SK-MEL-5 (cell line): ENCODE measurements around the gene VEGFC. TPM values are rescaled to one million over a fixed set of nuclear protein-coding genes. Genes with fewer than 3 reads are reported as not detected.

Experiments
- DNase-seq: peaks from one replicate; pipeline ENCODE4 v3.0.0-alpha.2; 2016; ENCODE audit warnings: low read depth, low spot score
- in situ Hi-C: cut with HindIII; loops from 2 replicates; pipeline ENCODE4 v1.10.0; 2016; ENCODE audit warnings: low sequenced_read_pairs, high pct_unique_total_duplicates, low pct_unique_long_range_greater_than_20kb
- total RNA-seq: library from RNA; depleted of rRNA; stranded (reverse); fragments of >200 nt; shearing (Covaris generic); gene quantifications from 2 replicates; pipeline ENCODE4 v1.2.3, GENCODE V29; 2014

Gene VEGFC
- total RNA-seq, 1 experiment from 2014 or later = 6.4 TPM

- in situ Hi-C loops = no loop called here
- DNase-seq = peak; percentile 52
Measured at GRCh38 chr4:176660561-176660960, 132.2 kb downstream of the VEGFC start.

DNA sequence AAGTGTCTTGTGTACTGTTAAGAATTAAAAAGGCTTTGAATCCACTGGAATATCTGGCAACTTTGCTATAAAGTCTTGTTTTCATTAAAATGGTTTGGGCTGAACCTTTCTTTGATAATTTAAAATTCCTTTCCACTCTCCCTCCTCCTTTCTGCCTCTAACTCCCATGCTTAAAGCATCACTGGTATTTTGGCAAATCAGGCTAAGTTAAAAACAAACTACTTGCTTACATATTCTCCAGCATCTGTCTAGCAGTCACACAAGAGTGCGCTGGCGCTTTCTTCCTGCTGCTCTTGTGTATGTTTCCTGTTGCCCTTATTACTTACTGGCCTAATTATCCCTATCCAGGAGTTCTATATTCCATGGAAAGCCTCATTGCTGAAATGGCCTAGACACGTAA lies 136.6 kb downstream of the VEGFC start:
- DNase-seq = no peak
- in situ Hi-C loops = no loop called here

GRCh38 chr4:176654565-176655216 lies 138.0 kb downstream of the VEGFC start:
- in situ Hi-C loops = no loop called here
- no peak for DNase-seq

GRCh38 chr4:176653401-176654220 lies 139.1 kb downstream of the VEGFC start:
- in situ Hi-C loops = no loop called here
- DNase-seq = peak; percentile 84

DNA sequence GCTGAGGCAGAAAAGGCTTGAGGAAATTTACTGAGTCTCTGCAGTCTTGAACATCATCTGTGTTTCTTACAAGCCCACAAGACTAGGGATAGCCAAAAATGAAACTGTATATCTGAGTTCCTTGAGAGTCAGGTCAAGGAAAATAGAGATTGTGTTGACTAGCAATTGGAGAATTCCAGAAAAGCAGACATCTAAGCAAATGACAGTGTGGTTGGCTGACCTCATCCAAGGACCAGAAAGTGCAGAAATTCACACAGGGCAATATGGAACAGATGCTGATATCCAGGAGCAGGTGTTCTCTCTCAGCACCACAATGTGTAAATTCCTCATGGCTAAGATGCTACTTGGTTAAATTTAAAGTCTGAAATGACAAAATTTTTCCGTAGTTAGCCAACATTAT lies 146.4 kb downstream of the VEGFC start:
- in situ Hi-C loops = no loop called here
- no peak for DNase-seq

- in situ Hi-C loops = no loop called here
Measured at GRCh38 chr4:176645246-176645960, 147.3 kb downstream of the VEGFC start.

GRCh38 chr4:176642472-176642871 lies 150.2 kb downstream of the VEGFC start:
- in situ Hi-C loops = no loop called here
- peak; percentile 42 for DNase-seq

More at GRCh38 chr4:176645246-176645960, 147.3 kb downstream of the VEGFC start:
- DNase-seq = peak; percentile 32

DNA sequence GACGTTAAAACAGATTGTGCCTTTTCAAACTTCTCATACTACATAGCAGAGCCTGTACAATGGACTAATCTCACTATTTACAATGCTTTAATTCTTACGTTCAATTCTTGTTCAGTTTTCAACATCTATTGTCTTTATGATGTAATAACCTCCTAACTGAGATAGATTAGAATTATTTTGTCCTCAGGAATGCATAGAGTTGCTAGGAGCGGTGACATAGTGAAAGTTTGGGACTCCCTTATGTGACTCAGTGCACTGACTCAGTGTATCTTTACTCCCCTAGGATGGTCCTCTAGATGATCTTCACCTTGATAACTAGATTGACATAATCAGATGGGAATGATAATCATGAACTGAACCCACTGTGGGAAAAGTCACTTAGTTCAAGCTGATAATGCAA lies 151.5 kb downstream of the VEGFC start:
- in situ Hi-C loops = no loop called here

GRCh38 chr4:176638992-176639391 lies 153.7 kb downstream of the VEGFC start:
- no peak for DNase-seq
- in situ Hi-C loops = no loop called here

More for the DNA sequence above, 151.5 kb downstream of the VEGFC start:
- DNase-seq = no peak

DNA sequence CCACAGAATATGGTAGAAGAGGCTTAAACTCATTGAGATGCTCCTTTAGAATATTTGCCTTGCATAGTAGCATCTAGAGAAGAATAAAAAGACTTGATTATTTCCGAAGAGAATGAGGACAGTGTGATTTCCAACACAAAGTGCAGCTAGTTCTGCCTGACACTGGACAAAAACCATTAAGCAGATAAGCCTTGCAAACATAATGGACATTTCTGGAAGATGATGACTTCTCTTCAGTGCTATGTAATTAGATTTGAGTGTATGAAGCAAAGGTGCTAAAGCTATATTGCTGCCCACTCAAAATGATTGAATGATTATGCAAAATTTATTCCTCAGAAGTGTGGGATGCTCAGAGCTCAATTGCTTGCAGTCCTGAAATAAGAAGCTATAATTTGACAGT lies 156.4 kb downstream of the VEGFC start:
- no peak for DNase-seq

DNA sequence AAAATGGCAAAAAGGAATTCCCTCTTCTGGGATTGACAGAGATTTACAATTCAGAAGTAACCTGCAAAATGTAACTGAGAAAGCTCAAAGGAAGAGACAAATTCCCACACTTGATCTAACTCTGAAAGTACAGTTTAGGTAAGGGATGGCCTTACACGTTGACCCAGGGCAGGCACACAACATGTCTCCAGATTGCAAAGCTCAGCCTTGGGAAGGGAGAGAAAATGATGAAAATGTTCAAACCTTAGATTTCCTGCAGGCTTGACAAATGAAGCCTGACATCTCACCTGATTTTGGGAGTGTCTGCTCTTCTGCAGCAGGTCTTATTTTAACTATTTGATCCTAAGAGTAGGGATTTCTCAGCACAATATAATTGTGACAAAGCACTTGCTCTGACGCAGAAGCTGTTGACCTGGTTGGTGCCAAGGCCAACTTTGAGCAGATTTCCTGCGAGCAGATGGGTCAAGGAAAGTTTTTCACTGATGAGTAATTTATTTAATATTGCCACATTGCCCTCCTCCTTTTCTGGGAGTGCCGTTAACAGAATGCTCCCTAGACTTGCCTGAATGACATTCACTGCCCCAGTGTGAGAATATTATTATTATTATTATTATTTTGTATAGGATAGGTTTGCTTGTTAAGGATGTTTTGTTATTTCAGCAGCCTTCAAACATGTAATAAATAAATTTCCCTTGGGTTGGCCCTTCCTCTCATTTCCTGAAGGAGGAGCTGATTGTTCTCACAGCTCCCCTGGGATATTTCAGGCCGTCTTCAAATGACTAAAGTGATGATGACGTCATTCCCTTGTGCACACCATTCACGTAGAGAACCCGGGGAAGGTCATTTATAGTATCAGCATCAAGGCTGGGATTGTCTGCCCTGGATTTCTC lies 157.1 kb downstream of the VEGFC start:
- in situ Hi-C loops = no loop called here
- DNase-seq = peak; percentile 97

More for the DNA sequence above, 156.4 kb downstream of the VEGFC start:
- in situ Hi-C loops = no loop called here
